ENCODE measurements around the gene DROSHA.

DROSHA gene

GRCh38 chr5:31530541-31531265 is 1.2 kb downstream of the DROSHA start:
- no peak for DNase-seq (ENCODE audit: low read depth in 2 of 2)

DNA sequence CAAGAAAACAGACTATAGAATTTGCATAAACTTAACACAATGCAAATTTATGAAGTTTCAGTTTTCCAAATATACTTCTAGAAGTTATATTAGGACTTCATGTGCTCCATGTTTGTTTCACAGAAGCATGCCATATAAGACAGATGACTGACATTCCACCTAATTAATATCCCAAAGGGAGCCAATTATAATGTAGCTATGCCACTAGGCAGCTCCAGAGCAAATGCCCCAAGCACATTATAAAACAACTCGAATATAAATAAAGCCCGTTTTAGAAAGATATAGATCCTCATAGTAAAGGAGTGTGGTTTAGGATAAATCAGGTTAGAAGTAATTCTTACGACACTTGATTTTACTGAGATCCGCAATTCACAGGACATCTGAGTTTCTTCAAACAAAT is 8.9 kb downstream of the DROSHA start:
- DNase-seq (ENCODE audit: low read depth in 2 of 2), result no peak

DNA sequence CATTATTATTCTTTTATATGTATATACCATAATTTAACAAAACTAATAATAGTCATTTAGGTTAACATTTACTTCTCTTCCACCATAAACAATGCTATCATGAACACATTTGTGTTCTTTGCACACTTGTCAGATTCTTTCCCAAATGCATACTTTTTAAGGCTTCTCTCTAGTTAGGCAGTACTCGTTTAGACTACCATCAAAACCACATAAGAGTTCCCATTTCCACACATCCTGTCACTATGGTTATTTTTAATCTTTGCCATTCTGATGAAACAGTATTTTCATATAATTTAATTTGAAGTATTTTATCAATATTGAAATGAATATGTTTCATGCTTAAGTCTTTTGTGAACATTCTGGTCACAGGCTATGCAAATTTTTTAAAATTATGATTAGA is 15.1 kb downstream of the DROSHA start:
- DNase-seq (ENCODE audit: low read depth in 2 of 2), result no peak

- DNase-seq (ENCODE audit: low read depth in 2 of 2), result no peak
Observed at GRCh38 chr5:31511305-31511704, 20.6 kb downstream of the DROSHA start.

DNA sequence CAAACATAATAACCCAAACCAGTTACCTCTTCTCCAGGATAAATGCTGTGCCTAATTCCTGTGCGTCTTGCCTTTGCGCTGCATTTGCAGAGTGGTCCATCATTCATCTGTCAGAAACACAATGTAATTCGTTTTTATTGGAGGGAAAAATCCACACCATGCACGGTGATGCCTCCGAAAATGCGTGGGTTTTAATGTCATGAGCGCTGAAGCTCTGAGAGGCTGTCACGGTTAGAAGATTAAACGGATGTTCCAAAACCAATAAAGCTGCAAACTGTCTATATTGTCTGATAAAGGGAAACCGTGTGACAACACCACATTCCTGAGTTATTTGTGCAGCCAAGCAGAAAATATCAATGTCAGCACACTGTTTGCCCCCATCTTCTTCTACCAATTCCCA is 27.4 kb downstream of the DROSHA start:
- no peak for DNase-seq (ENCODE audit: low read depth in 2 of 2)

DNA sequence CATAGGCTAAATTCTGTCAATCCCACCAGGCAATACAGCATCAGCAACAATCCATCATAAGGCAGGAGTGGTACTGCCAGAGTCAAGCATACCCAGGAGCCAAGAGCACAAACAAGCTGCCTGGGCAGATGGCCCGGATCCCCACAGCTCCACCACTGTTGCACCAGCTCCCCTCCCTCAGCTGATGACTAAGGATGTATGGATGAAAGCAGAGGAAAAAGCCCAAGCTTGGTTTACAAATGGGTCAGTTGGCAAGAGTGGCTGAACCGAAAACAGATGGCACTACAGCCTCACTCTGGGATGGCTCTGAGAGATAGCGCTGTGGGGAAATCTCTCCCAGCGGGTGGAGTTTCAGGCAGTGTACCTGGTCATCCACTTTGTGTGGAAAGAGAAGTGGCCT is 29.4 kb downstream of the DROSHA start:
- DNase-seq (ENCODE audit: low read depth in 2 of 2), result no peak

- no peak for DNase-seq (ENCODE audit: low read depth in 2 of 2)
Observed at GRCh38 chr5:31500256-31500655, 31.6 kb downstream of the DROSHA start.

DNA sequence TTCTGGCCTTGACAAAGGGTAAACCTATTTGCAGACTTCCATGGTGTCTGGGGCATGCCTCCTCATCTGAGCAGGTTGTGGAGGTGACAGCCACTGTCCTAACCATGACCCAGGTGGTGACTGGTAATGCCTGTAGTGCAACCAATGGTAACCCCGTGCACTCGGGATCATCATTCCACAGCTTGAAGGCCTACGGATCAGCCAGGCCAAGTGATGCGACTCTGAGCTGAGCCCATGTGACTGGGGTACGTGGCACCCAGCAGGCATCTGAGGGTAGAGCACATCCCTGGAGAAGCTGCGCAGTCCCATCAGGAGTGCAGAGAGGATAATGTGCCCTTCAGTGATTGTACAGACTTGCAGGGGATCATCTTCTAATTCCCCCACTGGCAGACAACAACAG is 35.0 kb downstream of the DROSHA start:
- no peak for DNase-seq (ENCODE audit: low read depth in 2 of 2)

- no peak for DNase-seq (ENCODE audit: low read depth in 2 of 2)
Observed at GRCh38 chr5:31496301-31496700, 35.6 kb downstream of the DROSHA start.

GRCh38 chr5:31495336-31495735 is 36.6 kb downstream of the DROSHA start:
- DNase-seq (ENCODE audit: low read depth in 2 of 2), result no peak

GRCh38 chr5:31492869-31493268 is 39.0 kb downstream of the DROSHA start:
- no peak for DNase-seq (ENCODE audit: low read depth in 2 of 2)

GRCh38 chr5:31487506-31487905 is 44.4 kb downstream of the DROSHA start:
- DNase-seq (ENCODE audit: low read depth in 2 of 2), result no peak

DNA sequence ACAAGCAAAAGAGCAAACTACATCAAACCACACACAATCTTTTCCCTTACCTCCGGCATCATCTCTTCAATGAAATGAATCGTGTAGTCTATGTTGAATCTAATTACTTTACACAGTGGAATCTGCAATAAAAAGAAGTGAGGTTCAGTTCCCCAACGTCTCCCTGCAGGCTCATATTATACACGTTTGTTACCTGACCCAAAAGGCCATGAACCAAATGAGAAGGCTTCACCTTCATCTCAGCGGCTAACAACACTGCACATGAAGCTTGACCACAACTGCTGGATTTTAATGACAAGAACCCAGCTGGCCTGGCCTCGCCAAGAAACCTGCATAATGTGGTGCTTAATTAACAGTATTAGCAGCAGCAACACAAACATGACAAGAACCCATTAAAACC is 45.5 kb downstream of the DROSHA start:
- DNase-seq (ENCODE audit: low read depth in 2 of 2), result no peak

GRCh38 chr5:31485376-31486207 is 46.3 kb downstream of the DROSHA start:
- no peak for DNase-seq (ENCODE audit: low read depth in 2 of 2)

- no peak for DNase-seq (ENCODE audit: low read depth in 2 of 2)
Observed at GRCh38 chr5:31481531-31482165, 50.2 kb downstream of the DROSHA start.

GRCh38 chr5:31479706-31480105 is 52.2 kb downstream of the DROSHA start:
- DNase-seq (ENCODE audit: low read depth in 2 of 2), result no peak

DNA sequence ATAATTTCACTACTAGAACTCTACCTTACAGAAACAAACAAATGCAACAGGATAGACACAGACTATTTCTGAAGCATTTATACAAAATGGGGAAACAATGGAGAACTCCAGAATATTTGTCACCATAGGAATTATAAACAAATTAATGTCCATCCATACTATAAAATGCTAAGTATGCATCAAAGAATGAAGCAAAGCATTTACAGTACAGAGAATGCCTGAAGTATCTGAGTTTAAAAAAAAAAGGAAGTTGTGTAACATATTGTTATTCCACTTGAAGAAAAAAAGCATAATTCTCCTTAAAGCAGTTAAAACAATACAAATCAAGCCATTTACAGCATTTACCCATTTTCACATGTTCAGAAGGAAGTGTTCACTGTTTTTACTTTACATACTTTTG is 53.0 kb downstream of the DROSHA start:
- DNase-seq (ENCODE audit: low read depth in 2 of 2), result no peak

GRCh38 chr5:31477971-31478370 is 53.9 kb downstream of the DROSHA start:
- no peak for DNase-seq (ENCODE audit: low read depth in 2 of 2)

- DNase-seq (ENCODE audit: low read depth in 2 of 2), result no peak
Observed at GRCh38 chr5:31477516-31477915, 54.4 kb downstream of the DROSHA start.

DNA sequence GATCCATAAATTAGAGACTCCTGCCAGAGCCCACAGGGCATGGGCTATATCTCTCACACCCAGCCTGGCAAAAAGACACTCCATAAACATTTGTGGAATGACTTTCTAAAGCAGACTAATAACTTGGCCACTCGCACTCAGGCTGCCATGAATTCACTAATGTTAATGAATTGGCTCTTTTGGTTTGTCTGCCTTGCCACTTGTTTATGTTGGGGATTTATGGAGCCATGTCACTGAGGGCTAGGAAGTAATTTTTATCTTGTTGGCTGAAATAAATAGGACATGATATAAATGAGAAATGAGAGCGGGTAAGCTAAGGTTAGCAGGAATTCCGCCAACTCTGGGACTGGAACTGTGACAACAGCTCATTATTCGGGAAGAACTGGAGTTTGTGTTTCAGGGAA is 55.2 kb downstream of the DROSHA start:
- DNase-seq (ENCODE audit: low read depth in 2 of 2), result no peak

- DNase-seq (ENCODE audit: low read depth in 2 of 2), result no peak
Observed at GRCh38 chr5:31471916-31472315, 60.0 kb downstream of the DROSHA start.

DNA sequence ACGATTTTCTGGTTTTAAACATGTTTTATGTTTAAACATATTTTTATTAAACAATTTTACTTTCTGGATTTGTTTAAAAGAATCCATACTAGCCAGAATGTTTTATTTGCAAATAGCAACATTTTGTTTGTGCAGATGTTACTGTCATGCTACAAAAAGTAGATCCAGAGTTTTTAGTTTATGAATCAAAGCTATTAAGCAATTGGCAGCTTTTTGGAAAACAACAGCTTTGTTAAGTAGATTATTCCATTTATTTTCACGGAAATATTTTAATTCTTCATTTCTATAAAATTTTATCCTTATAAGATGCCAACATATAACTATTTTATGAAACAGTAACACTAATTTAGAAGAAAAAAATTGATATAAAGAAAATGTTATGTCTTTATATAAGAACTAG is 60.9 kb downstream of the DROSHA start:
- no peak for DNase-seq (ENCODE audit: low read depth in 2 of 2)

GRCh38 chr5:31470608-31471007 is 61.3 kb downstream of the DROSHA start:
- DNase-seq (ENCODE audit: low read depth in 2 of 2), result no peak
